ENCODE results near the gene ATRNL1. TPM values are rescaled to one million over a fixed set of nuclear protein-coding genes. Genes with fewer than 3 reads are reported as not detected.

The ATRNL1 gene
- total RNA-seq, 1 experiment from 2014 or later, result 28.7 TPM

DNA sequence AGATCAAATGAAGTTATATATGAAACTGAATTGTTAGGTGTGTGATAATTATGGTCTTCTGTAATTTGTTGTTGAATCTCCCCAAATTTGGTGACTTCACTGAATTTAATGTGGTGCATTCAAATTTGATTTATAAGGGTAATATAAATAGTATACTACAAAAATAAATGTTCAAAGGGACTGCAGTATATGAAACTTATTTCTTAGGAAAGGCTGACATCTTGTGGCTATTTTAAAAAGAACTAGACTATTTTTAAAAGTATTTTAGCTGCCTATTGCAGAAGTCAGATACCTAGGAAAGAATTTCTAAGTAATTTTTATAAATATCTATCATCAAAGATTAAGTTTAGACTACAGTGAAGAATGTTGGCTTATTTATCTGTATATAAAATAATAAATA, 36.6 kb downstream of the ATRNL1 start (continued):
- TF ChIP-seq, protein P1, sequence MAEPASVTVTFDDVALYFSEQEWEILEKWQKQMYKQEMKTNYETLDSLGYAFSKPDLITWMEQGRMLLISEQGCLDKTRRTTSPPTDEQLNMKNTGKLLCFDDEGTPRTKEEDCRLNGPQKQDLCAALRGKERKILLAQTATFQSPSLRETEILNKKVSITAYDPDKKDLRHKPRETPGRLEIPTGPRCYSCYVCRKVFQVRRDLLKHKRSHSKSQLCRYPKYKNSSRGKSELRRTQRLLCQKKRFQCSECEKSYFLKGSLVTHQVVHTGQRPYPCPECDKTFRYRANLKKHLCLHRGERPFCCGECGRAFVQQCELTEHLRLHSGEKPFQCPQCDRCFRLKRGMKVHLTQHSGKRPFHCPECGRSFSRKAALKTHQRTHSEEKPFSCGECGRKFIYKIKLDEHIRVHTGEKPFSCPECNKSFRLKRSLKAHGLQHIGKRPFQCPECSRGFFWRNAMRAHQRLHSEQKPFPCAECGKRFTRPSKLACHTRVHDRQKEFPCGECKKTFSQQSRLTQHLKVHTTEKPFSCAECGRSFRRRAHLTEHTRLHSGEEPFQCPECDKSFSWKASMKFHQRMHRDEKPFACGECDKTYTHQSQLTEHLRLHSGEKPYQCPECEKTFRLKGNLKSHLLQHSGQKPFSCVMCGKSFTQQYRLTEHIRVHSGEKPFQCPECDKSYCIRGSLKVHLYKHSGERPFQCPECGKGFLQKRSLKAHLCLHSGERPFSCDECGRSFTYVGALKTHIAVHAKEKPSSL (CRISPR knock-in tag; conservative IDR thresholded peaks at IDR 0.05), result no peak
- TF ChIP-seq ESRRA (CRISPR knock-in tag; IDR thresholded peaks at IDR 0.05; ENCODE audit: borderline replicate concordance), result no peak
- TF ChIP-seq, protein P2, sequence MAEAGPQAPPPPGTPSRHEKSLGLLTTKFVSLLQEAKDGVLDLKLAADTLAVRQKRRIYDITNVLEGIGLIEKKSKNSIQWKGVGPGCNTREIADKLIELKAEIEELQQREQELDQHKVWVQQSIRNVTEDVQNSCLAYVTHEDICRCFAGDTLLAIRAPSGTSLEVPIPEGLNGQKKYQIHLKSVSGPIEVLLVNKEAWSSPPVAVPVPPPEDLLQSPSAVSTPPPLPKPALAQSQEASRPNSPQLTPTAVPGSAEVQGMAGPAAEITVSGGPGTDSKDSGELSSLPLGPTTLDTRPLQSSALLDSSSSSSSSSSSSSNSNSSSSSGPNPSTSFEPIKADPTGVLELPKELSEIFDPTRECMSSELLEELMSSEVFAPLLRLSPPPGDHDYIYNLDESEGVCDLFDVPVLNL (CRISPR knock-in tag; IDR thresholded peaks at IDR 0.05; ENCODE audit: borderline replicate concordance, low read depth), result no peak
- no peak for TF ChIP-seq SP1 (CRISPR knock-in tag; conservative IDR thresholded peaks at IDR 0.05)
- no peak for TF ChIP-seq TEAD1 (CRISPR knock-in tag; IDR thresholded peaks at IDR 0.05)
- no peak for TF ChIP-seq MXD4 (CRISPR knock-in tag; IDR thresholded peaks at IDR 0.05; ENCODE audit: borderline replicate concordance)
- TF ChIP-seq GABPB1 (CRISPR knock-in tag; IDR thresholded peaks at IDR 0.05), result no peak
- TF ChIP-seq, protein P3, sequence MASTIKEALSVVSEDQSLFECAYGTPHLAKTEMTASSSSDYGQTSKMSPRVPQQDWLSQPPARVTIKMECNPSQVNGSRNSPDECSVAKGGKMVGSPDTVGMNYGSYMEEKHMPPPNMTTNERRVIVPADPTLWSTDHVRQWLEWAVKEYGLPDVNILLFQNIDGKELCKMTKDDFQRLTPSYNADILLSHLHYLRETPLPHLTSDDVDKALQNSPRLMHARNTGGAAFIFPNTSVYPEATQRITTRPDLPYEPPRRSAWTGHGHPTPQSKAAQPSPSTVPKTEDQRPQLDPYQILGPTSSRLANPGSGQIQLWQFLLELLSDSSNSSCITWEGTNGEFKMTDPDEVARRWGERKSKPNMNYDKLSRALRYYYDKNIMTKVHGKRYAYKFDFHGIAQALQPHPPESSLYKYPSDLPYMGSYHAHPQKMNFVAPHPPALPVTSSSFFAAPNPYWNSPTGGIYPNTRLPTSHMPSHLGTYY (CRISPR knock-in tag; IDR thresholded peaks at IDR 0.05), result no peak
- TF ChIP-seq, protein P4, sequence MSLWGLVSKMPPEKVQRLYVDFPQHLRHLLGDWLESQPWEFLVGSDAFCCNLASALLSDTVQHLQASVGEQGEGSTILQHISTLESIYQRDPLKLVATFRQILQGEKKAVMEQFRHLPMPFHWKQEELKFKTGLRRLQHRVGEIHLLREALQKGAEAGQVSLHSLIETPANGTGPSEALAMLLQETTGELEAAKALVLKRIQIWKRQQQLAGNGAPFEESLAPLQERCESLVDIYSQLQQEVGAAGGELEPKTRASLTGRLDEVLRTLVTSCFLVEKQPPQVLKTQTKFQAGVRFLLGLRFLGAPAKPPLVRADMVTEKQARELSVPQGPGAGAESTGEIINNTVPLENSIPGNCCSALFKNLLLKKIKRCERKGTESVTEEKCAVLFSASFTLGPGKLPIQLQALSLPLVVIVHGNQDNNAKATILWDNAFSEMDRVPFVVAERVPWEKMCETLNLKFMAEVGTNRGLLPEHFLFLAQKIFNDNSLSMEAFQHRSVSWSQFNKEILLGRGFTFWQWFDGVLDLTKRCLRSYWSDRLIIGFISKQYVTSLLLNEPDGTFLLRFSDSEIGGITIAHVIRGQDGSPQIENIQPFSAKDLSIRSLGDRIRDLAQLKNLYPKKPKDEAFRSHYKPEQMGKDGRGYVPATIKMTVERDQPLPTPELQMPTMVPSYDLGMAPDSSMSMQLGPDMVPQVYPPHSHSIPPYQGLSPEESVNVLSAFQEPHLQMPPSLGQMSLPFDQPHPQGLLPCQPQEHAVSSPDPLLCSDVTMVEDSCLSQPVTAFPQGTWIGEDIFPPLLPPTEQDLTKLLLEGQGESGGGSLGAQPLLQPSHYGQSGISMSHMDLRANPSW (CRISPR knock-in tag; conservative IDR thresholded peaks at IDR 0.05; ENCODE audit: low read depth), result no peak
- TF ChIP-seq, protein P5, sequence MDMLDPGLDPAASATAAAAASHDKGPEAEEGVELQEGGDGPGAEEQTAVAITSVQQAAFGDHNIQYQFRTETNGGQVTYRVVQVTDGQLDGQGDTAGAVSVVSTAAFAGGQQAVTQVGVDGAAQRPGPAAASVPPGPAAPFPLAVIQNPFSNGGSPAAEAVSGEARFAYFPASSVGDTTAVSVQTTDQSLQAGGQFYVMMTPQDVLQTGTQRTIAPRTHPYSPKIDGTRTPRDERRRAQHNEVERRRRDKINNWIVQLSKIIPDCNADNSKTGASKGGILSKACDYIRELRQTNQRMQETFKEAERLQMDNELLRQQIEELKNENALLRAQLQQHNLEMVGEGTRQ (CRISPR knock-in tag; IDR thresholded peaks at IDR 0.05), result no peak

DNA sequence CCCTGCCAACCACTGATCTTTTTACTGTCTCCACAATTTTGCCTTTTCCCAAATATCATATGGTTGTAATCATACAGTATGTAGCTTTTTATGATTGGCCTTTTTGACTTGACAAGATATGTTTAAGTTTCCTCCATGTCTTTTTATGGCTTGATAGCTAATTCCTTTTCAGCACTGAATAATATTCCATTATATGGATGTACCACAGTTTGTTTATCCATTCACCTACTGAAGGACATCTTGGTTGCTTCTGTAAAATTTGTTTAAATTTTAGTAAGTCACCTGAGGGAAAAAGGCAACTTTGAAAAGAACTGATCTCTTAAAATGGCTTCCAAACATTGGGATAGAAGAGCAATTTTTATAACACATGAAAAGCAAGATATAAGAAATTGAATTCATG, 43.5 kb downstream of the ATRNL1 start:
- Mint-ChIP-seq H3K9me3 (peaks cover 62% of the 10 kb centered on the region), H3K4me3 (no peak overlapping the region), H3K36me3 (peaks cover 64% of the 10 kb centered on the region), H3K4me1 (peaks cover 5% of the 10 kb centered on the region), H3K27me3 (ENCODE audit: low read depth) (no peaks in the 10 kb centered on the region; the same call in 1 of the 2 replicates), H3K27ac (no peak overlapping the region)
- DNase-seq (ENCODE audit: low spot score) (no peak), ATAC-seq (no peak)
- CTCF ChIA-PET, result no interaction called here
- POLR2A ChIA-PET, result no interaction called here
- TF ChIP-seq ZNF423 (CRISPR knock-in tag; IDR thresholded peaks at IDR 0.05) (no peak), GTF2I (CRISPR knock-in tag; conservative IDR thresholded peaks at IDR 0.05) (no peak), SOX15 (CRISPR knock-in tag; IDR thresholded peaks at IDR 0.05) (no peak)
- TF ChIP-seq, protein P6, sequence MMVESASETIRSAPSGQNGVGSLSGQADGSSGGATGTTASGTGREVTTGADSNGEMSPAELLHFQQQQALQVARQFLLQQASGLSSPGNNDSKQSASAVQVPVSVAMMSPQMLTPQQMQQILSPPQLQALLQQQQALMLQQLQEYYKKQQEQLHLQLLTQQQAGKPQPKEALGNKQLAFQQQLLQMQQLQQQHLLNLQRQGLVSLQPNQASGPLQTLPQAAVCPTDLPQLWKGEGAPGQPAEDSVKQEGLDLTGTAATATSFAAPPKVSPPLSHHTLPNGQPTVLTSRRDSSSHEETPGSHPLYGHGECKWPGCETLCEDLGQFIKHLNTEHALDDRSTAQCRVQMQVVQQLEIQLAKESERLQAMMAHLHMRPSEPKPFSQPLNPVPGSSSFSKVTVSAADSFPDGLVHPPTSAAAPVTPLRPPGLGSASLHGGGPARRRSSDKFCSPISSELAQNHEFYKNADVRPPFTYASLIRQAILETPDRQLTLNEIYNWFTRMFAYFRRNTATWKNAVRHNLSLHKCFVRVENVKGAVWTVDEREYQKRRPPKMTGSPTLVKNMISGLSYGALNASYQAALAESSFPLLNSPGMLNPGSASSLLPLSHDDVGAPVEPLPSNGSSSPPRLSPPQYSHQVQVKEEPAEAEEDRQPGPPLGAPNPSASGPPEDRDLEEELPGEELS (CRISPR knock-in tag; IDR thresholded peaks at IDR 0.05), result no peak
- TF ChIP-seq, protein P7, sequence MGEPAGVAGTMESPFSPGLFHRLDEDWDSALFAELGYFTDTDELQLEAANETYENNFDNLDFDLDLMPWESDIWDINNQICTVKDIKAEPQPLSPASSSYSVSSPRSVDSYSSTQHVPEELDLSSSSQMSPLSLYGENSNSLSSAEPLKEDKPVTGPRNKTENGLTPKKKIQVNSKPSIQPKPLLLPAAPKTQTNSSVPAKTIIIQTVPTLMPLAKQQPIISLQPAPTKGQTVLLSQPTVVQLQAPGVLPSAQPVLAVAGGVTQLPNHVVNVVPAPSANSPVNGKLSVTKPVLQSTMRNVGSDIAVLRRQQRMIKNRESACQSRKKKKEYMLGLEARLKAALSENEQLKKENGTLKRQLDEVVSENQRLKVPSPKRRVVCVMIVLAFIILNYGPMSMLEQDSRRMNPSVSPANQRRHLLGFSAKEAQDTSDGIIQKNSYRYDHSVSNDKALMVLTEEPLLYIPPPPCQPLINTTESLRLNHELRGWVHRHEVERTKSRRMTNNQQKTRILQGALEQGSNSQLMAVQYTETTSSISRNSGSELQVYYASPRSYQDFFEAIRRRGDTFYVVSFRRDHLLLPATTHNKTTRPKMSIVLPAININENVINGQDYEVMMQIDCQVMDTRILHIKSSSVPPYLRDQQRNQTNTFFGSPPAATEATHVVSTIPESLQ (CRISPR knock-in tag; IDR thresholded peaks at IDR 0.05), result no peak
